Rectal smooth muscle tissue (tissue), 1 donor: Measurements from ENCODE around the gene TMEM212.
"Not testable (repeated sequence)": the region's sequence is repeated elsewhere in the genome, so short reads cannot be mapped to it uniquely, and the experiment has no call there.

Source experiments
- H3K27ac ChIP-seq: one replicate; pipeline ENCODE4 v1.7.0; 2013; ENCODE audit warnings: low read depth, low read length, inconsistent platforms
- H3K27me3 ChIP-seq: one replicate; pipeline ENCODE4 v1.7.0; 2013; ENCODE audit warnings: low read length; ENCODE audit not compliant: control insufficient read depth, insufficient read depth
- H3K36me3 ChIP-seq: one replicate; pipeline ENCODE4 v1.7.0; 2013; ENCODE audit warnings: low read length; ENCODE audit not compliant: control insufficient read depth, insufficient read depth
- H3K4me1 ChIP-seq: one replicate; pipeline ENCODE4 v1.7.0; 2013; ENCODE audit warnings: low read length; ENCODE audit not compliant: control insufficient read depth, insufficient read depth
- H3K4me3 ChIP-seq: one replicate; pipeline ENCODE4 v1.7.0; 2013; ENCODE audit warnings: low read length
- H3K9ac ChIP-seq: one replicate; pipeline ENCODE4 v1.7.0; 2013; ENCODE audit warnings: low read length

The TMEM212 gene

DNA sequence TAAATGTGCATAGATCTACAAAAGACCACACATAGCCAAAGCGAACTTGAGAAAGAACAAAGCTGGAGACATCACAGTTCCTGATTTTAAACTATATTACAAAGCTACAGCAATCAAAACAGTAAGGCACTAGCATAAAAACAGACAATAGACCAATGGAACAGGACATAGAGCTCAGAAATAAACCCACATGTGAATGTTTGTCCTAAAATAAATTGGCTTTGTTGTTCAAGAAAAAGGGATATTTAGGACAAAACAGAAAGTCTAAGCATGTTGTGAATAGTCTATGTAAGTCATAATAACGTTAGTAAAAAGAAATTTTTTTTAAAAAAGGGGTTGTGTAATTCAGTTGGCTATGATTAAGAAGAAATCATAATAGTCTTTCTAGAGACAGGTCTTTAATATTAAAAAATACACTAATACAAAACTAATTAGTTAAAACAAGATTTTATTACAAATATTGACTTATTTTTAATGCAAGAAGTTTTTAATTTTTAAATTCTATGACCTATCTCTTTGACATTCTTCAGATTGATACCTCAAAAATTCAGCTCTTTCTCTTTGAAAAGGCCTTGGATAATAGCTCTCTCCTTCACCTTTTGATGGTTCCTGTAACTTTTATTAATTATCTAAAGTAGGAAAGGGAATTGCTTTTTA, 11.6 kb downstream of the TMEM212 start:
- H3K4me1 ChIP-seq = no peaks in the 10 kb centered on the region
- no peaks in the 10 kb centered on the region for H3K36me3 ChIP-seq
- no peak overlapping the region for H3K4me3 ChIP-seq
- no peak overlapping the region for H3K27ac ChIP-seq
- H3K27me3 ChIP-seq = no peaks in the 10 kb centered on the region
- no peak overlapping the region for H3K9ac ChIP-seq

DNA sequence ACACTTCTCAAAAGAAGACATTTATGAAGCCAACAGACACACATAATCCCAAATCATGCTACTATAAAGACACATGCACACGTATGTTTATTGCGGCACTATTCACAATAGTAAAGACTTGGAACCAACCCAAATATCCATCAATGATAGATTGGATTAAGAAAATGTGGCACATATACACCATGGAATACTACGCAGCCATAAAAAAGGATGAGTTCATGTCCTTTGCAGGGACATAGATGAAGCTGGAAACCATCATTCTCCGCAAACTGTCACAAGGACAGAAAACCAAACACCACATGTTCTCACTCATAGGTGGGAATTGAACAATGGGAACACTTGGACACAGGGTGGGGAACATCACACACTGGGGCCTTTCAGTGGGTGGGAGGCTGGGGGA, 15.6 kb downstream of the TMEM212 start:
- H3K4me3 ChIP-seq, H3K27me3 ChIP-seq, H3K9ac ChIP-seq, H3K36me3 ChIP-seq, H3K4me1 ChIP-seq, H3K27ac ChIP-seq: not testable (repeated sequence)

DNA sequence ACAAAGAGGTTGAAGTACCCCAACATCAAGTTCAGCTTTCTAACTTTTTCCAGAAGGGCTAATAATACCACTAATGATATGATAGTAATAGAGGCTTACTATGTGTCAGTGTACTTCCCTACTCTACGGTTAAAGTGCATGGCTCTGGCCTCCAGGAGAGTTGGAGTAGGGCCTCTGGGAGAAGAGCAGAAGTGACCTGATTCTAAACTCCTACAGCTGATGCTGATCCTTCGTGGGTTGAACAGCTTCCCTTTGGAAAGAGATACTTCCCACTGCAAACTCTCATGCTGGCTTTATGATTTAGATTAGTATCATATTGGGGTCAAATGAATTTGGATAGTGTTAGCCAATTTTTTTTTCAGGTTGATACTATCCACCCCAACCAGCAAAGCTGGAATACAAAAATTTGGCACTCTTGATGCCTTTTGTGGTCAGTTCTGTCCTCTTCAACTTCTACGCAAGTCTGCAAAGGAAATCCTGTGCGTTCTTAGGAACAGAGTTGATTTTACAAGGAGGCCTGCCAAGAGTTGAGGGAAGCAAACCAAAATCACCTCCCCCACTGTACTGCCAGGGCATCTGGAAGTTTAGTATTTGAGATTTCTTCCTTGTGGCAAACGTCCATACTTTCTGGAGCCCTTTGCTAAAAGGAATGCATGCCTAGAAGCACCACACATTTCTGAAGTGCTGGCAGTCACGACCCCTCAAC, 17.8 kb downstream of the TMEM212 start:
- Histone ChIP-seq H3K36me3 (no peaks in the 10 kb centered on the region), H3K4me3 (no peak overlapping the region), H3K4me1 (peaks cover 6% of the 10 kb centered on the region), H3K27ac (no peak overlapping the region), H3K27me3 (no peaks in the 10 kb centered on the region), H3K9ac (no peak overlapping the region)

DNA sequence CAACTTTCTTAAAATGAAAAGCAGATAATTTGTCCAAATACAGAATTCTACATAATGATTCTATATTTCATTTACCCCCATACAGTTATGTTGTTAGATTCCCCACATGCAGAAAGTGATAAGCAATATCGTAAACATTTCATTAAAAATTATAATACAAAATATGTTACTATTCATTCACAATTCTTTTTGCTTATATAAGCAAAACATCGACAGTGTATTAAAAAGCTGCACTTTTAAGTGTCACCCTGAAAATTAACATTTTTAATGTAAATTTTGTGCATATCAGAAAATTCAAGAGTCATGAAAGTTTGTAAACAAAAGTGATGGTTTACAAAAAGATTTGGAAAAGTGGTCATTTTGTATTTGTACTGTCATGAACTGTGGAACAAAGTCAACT, 19.2 kb downstream of the TMEM212 start:
- Histone ChIP-seq H3K27me3 (no peaks in the 10 kb centered on the region), H3K4me1 (peaks cover 6% of the 10 kb centered on the region)

DNA sequence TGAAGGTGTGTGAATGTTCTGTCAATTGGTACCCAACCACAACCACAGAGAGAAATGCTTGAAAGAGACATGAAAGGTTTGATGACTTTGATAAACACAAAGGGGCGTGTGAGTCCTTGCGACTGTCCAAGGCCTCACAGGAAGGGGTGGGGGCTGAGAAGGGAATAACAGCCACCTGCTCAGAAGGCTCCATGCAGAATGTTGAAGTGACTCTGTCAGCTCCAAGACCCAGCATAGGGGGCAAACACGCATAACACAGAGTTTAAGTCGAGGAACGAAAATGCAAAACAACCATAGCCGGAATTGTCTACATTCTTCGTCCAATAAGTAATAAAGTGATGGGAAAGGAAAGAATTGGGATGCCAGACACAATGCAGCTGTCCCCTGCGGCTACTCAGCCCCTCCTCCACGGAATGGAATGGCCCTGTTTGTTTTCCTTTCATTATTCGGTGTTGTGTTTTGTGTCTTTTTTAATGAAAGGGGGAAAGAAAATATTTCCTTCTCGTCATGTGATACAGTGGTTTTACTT, 19.9 kb downstream of the TMEM212 start:
- Histone ChIP-seq H3K4me1 (peaks cover 6% of the 10 kb centered on the region), H3K9ac (no peak overlapping the region), H3K4me3 (no peak overlapping the region), H3K27ac (peak overlapping the region; percentile 12), H3K27me3 (no peaks in the 10 kb centered on the region), H3K36me3 (no peaks in the 10 kb centered on the region)

More for the DNA sequence above, 19.2 kb downstream of the TMEM212 start:
- Histone ChIP-seq H3K36me3 (no peaks in the 10 kb centered on the region), H3K27ac (no peak overlapping the region), H3K9ac (no peak overlapping the region), H3K4me3 (no peak overlapping the region)

DNA sequence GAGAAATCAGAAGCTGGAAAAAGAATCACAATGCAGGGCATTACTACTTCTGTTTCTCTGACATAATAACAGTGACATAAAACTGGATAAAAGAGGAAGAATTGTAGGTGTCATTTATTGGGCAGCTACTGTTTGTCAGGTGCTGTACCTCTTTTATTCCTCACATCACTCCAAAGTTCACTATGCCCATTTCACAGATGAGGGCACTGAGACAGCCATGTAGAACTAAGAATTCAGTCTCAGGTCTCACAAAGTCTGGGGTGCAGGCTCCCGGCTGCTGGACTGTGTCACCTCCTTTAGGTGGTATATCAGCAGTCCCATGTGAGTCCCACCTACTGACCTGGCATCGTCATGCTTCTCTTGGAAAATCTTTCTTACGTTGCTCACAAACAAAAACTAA, 20.8 kb downstream of the TMEM212 start:
- Histone ChIP-seq H3K27me3 (no peaks in the 10 kb centered on the region), H3K36me3 (no peaks in the 10 kb centered on the region), H3K4me3 (no peak overlapping the region), H3K27ac (no peak overlapping the region), H3K9ac (no peak overlapping the region), H3K4me1 (peaks cover 6% of the 10 kb centered on the region)

DNA sequence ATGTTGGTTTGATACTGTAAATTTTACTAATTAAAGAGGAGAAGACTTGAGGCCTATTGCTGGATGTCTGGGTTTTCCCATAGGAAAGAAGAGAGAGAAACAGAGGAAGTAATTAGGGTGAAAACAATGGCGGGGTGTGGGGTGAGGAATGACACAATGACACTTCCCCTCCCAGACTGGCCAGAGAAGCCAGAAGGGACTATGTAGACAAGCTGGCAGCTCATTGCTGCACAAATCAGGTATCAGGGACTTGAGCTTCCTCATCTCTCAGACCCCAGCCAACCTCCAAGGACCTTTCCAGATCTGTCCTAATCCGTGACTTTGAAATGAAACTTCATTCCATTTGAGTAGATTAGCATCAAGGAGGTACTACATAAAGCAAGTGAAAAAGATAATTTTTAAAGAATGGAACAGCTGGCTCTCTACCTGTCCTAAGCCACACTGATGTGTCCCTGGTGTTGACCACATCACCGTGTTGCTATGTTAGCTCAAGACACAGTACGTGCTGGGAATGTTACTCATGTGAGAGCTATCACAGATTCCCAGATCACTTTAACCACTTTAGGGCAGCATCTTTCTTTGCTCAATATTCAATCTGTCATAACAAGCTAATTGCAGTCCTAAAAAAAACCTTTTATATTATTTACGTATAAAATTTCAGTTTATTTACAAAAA, 22.2 kb downstream of the TMEM212 start:
- H3K9ac ChIP-seq = no peak overlapping the region
- no peak overlapping the region for H3K27ac ChIP-seq
- no peak overlapping the region for H3K4me3 ChIP-seq
- no peaks in the 10 kb centered on the region for H3K27me3 ChIP-seq
- no peaks in the 10 kb centered on the region for H3K36me3 ChIP-seq
- H3K4me1 ChIP-seq = peaks cover 6% of the 10 kb centered on the region

DNA sequence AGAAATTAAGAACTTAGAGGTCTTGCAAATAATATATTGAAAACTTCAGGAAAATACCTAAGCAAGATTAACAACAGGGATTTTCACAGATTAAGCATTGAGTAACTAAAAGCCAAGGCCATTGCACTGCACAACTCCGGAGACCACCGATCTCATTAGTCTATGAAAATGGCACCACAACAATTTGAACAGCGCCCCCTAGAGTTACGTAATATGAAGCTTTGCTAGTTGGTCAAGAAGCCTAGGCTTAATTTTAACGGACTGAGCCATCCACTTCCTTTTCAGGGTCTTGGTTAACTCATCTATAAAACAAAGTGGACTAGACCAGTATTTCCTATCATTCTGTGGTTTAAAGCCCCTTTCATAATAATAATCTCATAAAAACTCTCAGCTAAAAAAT, 24.8 kb downstream of the TMEM212 start:
- H3K9ac ChIP-seq = no peak overlapping the region
- no peaks in the 10 kb centered on the region for H3K36me3 ChIP-seq
- no peak overlapping the region for H3K4me3 ChIP-seq
- H3K4me1 ChIP-seq = no peaks in the 10 kb centered on the region
- H3K27me3 ChIP-seq = no peaks in the 10 kb centered on the region
- no peak overlapping the region for H3K27ac ChIP-seq

DNA sequence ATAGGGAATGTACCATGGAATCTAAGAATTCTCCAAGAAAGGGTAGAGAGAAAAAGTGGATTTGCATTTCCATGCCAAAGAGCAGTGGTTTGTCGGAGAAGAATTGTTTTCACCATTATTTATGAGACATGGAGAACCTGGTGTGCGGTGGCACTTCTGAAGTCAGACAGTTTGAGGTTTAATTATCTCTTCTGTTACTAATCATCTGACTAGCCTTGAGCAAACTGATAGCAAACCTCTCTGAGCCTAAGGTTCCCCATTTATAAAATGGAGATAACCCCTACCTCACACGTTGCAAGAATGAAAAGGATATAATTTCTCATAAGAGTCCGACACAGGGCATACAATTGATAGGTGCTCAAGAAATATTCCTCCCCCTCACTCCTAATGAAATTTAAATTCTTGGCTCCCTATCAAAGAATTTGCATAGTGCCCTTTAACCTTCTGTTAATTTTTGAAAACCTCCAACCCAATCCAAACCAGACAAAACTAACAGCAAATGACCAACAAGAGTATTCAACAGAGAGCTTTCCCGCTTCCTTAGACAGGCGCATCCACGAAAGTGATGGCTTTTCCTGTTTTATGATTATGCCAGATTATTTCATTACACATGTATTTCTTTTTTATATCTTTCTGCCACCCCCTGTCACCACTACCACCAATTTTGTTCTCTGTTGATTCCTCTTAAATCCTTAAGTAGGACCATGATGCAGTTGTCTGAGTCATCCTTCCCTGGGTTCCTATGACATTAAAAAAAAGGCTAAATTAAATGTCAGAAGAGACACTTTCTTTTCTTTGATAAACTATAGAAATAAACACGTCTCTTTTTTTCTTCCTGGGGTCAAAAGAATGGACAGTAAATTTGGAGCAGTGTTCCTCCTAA, 28.5 kb downstream of the TMEM212 start:
- Histone ChIP-seq H3K4me3 (no peak overlapping the region), H3K27ac (no peak overlapping the region), H3K36me3 (no peaks in the 10 kb centered on the region), H3K27me3 (no peaks in the 10 kb centered on the region), H3K9ac (no peak overlapping the region), H3K4me1 (peaks cover 3% of the 10 kb centered on the region)

DNA sequence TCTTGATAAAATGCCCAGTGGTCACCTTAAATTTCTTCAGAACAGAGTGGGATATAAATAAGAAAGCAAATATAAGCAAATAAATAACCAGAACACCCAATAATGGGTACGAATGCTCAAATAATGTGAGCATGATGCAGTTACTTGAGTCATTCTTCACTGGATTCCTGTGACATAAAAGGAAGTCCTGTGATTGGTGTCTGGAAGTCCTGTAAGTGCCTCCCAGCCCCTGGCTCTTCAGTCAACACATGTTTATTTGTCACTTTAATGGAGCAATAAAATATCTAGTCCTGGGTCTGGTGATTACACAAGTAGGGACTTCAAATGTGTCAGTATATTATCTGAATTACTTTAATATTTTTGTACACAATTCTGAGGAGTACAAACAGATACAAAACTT, 30.4 kb downstream of the TMEM212 start:
- peak overlapping the region; percentile 66 for H3K27ac ChIP-seq
- H3K36me3 ChIP-seq = no peaks in the 10 kb centered on the region
- H3K27me3 ChIP-seq = no peaks in the 10 kb centered on the region
- H3K4me3 ChIP-seq = no peak overlapping the region
- peaks cover 3% of the 10 kb centered on the region for H3K4me1 ChIP-seq
- H3K9ac ChIP-seq = no peak overlapping the region

DNA sequence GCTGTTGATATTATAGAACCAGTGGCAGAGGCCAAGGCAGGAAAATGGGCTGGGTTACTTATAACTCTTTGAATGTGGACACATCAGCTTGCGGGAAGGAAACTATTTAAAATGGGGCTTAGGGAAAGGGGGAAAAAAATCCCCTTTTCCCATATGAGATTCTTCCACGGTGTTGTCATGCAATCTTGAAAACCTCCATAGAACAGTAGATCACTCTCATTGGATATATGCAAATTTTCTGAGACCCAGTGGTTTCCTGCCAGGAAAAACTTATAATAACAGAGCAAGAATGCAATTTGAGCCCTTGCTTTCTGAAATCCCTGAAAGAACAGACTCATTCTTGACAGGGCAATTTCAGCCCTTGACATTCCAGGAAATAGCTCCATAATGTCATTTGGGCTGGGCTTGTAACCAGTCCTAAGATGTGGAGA, 31.1 kb downstream of the TMEM212 start:
- H3K36me3 ChIP-seq = no peaks in the 10 kb centered on the region
- H3K4me3 ChIP-seq = no peak overlapping the region
- no peaks in the 10 kb centered on the region for H3K27me3 ChIP-seq
- peaks cover 3% of the 10 kb centered on the region for H3K4me1 ChIP-seq
- no peak overlapping the region for H3K9ac ChIP-seq
- peak overlapping the region; percentile 66 for H3K27ac ChIP-seq

DNA sequence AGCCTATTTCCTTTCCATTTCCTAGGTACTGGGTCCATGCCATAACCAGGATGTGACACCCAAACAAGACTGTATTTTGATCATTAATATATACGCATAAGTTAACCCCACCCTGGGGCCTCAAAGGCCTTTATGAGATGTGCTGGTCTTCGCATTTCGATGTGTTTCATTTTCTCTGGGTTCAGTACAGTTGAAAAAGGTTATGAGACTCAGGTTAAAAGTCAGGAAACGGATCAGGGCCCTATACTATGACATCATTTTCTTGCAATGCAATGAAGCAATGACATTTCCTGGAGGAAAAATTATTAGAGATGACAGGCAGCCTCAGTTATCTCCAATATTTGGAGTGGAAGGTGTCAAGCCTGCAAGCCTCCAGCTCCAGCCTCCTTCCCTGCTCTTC, 31.7 kb downstream of the TMEM212 start:
- Histone ChIP-seq H3K27me3 (no peaks in the 10 kb centered on the region), H3K27ac (peak overlapping the region; percentile 56)

More for the DNA sequence above, 31.7 kb downstream of the TMEM212 start:
- H3K9ac ChIP-seq = no peak overlapping the region
- H3K36me3 ChIP-seq = no peaks in the 10 kb centered on the region
- H3K4me3 ChIP-seq = no peak overlapping the region
- peaks cover 3% of the 10 kb centered on the region for H3K4me1 ChIP-seq
